Brain microvascular endothelial cell (primary cell): Measurements from ENCODE around the gene PRR36.
A peak's percentile ranks its signal among the peaks of the same experiment; 100 is the strongest.
"Not testable (repeated sequence)": the region's sequence is repeated elsewhere in the genome, so short reads cannot be mapped to it uniquely, and the experiment has no call there.

ENCODE experiments used
- DNase-seq: peaks from one replicate; pipeline ENCODE4 v3.0.0-alpha.2; 2020
- H3K27ac ChIP-seq: fragments of 250-450 bp; sonication (Bioruptor Pico); 2 replicates; pipeline ENCODE4 v1.5.1; 2020; ENCODE audit warnings: mild to moderate bottlenecking, moderate library complexity
- H3K27me3 ChIP-seq: fragments of 250-450 bp; sonication (Bioruptor Pico); replicated peaks from 2 replicates; pipeline ENCODE4 v1.5.1; 2020; ENCODE audit warnings: mild to moderate bottlenecking
- H3K36me3 ChIP-seq: fragments of 250-450 bp; sonication (Bioruptor Pico); replicated peaks from 2 replicates; pipeline ENCODE4 v1.5.1; 2020; ENCODE audit warnings: mild to moderate bottlenecking
- H3K4me3 ChIP-seq: 2 replicates; pipeline ENCODE4 v1.5.1; 2011; ENCODE audit warnings: low read depth, mild to moderate bottlenecking, control low read depth, low read length, moderate library complexity
- in situ Hi-C: cut with HindIII; loops from 2 replicates; pipeline ENCODE4 v1.10.0; 2017; ENCODE audit warnings: low sequenced_read_pairs, low pct_ligation_motif_present
- TF ChIP-seq, protein P1 (sequence below): IDR thresholded peaks from 2 replicates; pipeline ENCODE4 v1.5.1; 2011; ENCODE audit warnings: low read depth, mild to moderate bottlenecking, moderate library complexity, low read length, control low read depth, inconsistent platforms; ENCODE audit errors: missing control alignments

The PRR36 gene

DNA sequence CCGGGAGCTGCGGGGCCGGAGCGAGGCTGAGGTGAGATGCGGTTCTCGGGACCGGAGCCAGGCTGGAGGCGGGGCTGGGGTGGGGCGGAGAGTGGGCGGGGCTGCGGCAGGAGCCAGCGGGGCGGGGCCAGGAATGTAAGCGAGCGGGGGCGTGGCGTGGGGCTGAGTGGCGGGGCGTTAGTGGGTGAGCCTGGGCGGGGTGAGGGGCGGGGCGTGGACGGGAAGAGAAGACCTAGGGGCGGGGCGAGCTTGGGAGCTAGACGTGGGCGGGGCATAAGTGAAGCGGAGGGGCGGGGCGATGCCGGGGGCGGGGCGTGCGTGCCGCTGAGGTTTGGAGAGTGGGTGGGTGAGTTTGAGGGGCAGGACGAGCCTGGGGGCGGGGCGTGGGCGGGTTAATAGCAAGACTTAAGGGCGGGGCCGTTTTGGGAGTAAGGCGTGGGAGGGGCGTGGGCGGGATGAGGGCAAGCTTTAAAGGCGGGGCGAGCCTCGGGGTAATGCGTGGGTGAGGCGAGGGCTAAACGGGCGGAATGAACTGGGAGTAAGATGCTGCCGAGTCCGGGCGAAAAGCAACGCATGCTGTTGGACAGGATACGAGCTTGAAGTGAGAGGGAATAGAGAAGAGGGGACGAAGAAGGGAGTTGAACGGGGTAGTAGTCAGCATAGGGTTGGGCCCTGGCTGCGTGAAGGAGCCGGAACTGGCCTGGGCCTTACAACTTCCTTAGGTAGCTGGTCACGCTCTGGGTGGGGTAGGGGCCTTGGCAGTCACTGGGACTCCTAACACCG is 46.5 kb upstream of the PRR36 start:
- in situ Hi-C loops = no loop called here

DNA sequence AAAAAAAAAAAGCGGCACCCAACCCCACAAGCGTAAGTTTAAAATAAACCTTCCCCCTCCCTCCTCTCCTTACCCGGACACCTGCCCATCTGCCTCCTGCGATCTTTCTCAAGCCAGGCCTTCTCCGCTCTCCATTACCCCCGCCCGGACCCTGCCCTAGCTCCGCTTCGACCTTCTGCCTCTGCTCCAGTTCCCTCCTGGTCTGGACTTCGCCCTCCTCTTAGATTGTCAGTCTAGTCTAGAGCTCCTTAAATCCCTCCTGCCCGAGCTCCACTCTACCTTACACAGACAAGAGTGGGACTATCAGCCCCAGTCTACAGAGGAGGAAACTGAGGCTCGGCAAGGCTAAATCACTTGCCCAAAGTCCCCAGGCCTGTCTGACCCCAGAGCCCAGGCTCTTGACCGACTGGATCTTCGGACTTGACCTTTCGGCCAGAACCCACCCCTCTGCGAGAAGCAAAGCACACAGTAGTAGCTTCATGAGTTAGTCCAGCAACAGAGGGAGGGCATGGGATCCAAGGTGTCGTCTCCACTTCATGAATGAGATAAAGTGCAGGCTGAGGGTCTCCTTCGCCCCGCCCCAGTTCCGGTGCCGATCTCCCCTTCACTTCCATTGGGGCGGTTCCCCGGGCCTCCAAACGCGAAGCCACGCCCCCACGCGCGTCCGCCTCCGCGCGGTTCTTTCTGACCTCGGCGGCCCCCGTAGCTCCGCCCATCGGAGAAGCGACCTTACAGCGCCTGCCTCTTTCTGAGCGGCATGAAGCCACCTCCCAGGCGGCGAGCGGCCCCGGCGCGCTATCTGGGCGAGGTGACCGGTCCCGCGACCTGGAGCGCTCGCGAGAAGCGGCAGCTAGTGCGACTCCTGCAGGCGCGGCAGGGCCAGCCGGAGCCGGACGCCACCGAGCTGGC is 45.7 kb upstream of the PRR36 start, which contains the start of gene SNAPC2:
TSS of gene SNAPC2 (plus strand) at position 729 of the 909 bp plus-strand sequence. CDS start at position 758, 29 bp downstream.
- TF ChIP-seq, protein P1, sequence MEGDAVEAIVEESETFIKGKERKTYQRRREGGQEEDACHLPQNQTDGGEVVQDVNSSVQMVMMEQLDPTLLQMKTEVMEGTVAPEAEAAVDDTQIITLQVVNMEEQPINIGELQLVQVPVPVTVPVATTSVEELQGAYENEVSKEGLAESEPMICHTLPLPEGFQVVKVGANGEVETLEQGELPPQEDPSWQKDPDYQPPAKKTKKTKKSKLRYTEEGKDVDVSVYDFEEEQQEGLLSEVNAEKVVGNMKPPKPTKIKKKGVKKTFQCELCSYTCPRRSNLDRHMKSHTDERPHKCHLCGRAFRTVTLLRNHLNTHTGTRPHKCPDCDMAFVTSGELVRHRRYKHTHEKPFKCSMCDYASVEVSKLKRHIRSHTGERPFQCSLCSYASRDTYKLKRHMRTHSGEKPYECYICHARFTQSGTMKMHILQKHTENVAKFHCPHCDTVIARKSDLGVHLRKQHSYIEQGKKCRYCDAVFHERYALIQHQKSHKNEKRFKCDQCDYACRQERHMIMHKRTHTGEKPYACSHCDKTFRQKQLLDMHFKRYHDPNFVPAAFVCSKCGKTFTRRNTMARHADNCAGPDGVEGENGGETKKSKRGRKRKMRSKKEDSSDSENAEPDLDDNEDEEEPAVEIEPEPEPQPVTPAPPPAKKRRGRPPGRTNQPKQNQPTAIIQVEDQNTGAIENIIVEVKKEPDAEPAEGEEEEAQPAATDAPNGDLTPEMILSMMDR = no peak
- DNase-seq = peak; percentile 92
- peaks cover 10% of the 10 kb centered on the region for H3K36me3 ChIP-seq
- peaks cover 14% of the 10 kb centered on the region for H3K27me3 ChIP-seq
- H3K4me3 ChIP-seq = peak within 1 kb of the TSS; percentile 66
- H3K27ac ChIP-seq = peak within 1 kb of the TSS; percentile 54
- in situ Hi-C loops = no loop called here

More for the DNA sequence above, 46.5 kb upstream of the PRR36 start:
- H3K27ac ChIP-seq = peak overlapping the region; percentile 54
- peaks cover 10% of the 10 kb centered on the region for H3K36me3 ChIP-seq
- H3K27me3 ChIP-seq = peaks cover 11% of the 10 kb centered on the region
- H3K4me3 ChIP-seq = peak overlapping the region; percentile 66
- peak; percentile 98 for DNase-seq
- TF ChIP-seq, protein P1 = no peak

DNA sequence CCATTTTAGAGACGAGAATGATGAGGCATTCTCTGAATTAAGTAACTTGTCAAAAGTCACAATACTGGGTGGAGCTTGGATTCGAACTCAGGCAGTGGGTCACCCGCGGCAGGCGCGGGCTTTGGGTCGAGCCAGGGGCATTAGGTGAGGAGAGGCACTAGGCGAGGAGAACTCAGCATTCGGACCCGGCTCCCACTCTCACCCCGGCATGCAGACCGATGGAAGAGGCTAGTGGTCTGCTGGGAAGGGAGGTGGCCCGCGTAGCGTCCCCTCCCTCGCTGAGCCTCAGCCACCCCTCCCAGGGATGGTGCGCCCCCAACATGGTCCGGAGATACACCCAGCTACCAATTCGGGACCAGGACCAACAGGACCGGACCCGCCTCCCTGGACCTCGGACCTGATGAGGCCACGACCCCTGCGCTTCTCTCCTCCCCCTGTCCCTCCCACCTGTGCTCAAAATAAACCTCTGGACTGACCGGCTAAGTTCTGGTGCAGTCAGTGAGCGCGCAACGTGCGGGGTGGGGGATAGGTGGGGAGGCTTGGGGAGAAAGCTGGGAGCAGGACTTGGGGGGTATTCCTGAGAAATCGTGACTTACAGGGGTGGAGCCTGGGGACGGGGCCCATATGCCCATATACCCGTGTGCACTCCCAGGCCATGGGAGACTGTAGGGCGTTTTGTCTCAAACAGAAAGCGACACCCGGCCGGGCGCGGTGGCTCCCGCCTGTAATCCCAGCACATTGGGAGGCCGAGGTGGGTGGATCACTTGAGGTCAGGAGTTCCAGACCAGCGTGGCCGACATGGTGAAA is 44.6 kb upstream of the PRR36 start:
- TF ChIP-seq, protein P1 = no peak
- DNase-seq = no peak
- peaks cover 10% of the 10 kb centered on the region for H3K36me3 ChIP-seq
- in situ Hi-C loops = no loop called here
- no peak overlapping the region for H3K27ac ChIP-seq
- H3K27me3 ChIP-seq = peaks cover 14% of the 10 kb centered on the region
- H3K4me3 ChIP-seq = no peak overlapping the region

DNA sequence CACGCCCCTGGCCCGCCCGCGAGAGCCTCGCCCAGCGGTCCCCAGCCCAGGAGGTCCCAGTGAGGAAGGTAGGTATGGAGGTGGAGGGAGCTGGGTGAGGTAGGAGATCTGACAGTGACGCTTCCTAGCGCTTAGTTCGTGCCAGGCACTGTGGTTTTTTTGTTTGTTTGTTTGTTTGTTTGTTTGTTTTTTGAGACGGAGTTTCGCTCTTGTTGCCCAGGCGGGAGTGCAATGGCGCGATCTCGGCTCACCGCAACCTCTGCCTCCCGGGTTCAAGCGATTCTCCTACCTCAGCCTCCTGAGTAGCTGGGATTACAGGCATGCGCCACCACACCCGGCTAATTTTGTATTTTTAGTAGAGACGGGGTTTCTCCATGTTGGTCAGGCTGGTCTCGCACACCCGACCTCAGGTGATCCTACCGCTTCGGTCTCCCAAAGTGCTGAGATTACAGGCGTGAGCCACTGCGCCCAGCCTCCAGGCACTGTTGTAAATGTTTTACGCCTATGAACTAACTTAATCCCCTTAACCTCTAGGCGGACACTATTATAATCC is 43.9 kb upstream of the PRR36 start:
- Histone ChIP-seq H3K27me3 (peaks cover 14% of the 10 kb centered on the region), H3K4me3 (peak overlapping the region; percentile 12)
- H3K36me3 ChIP-seq, DNase-seq, H3K27ac ChIP-seq, in situ Hi-C loops: not testable (repeated sequence)

DNA sequence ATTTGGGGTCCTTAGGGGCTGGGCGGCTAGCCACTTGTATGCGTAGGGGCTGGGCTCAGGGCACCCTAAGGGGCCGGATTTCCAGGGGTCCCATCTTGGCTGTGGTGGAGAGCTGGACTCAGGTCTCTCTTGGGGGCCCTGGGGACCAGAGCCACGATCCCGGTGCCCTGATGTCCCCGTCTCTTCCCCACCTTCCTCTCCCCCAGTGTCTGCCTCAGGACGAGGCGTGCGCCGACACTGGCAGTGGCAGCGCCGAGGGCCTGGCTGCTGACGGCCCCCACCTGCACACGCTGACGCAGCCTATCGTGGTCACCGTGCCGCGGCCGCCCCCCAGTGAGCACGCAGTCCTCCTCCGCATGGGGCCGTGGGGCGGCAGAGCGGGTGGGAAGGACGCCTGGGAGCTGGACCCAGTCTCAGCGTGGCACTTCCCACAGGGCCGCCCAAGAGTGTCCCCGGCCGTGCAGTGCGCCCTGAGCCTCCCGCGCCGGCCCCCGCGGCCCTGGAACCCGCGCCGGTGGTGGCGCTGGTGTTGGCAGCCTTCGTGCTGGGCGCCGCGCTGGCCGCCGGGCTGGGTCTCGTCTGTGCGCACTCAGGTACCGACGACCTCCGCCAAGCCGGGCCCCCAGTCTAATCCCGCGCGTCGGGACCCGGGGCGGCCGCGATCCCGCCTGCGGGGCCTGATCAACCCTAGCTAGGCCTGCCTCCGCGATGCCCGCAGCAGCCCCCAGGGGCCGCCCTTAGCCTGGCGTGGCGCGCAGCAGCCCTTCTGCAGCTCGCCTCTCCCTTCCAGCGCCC is 43.3 kb upstream of the PRR36 start:
- peak; percentile 29 for DNase-seq
- H3K27ac ChIP-seq = no peak overlapping the region
- TF ChIP-seq, protein P1 = peak; percentile 65
- in situ Hi-C loops = no loop called here
- H3K4me3 ChIP-seq = peak overlapping the region; percentile 35
- peaks cover 8% of the 10 kb centered on the region for H3K36me3 ChIP-seq
- peaks cover 14% of the 10 kb centered on the region for H3K27me3 ChIP-seq
